Right cardiac atrium (tissue), 5 donors: ENCODE measurements around the gene RAB11FIP4. TPM values are rescaled to one million over a fixed set of nuclear protein-coding genes. Genes with fewer than 3 reads are reported as not detected.

Experiments
- ATAC-seq, 2 donors: fragments of 200-7000 bp; cut with Tn5 transposase; one replicate each; pipeline versions ENCODE4 v1.8.0 to v1.9.1; 2020; ENCODE audit warnings: moderate library complexity in 2 of 2, mild to moderate bottlenecking in 1 of 2
- DNase-seq, 3 donors: peaks; one replicate each; pipeline ENCODE4 v3.0.0-alpha.2; 2020
- H3K27ac ChIP-seq: one replicate; pipeline ENCODE4 v1.5.1; 2013; ENCODE audit warnings: mild to moderate bottlenecking, low read length, control low read depth, moderate library complexity
- H3K27me3 ChIP-seq: one replicate; pipeline ENCODE4 v1.6.1; 2013; ENCODE audit not compliant: control insufficient read depth, insufficient read depth
- H3K4me1 ChIP-seq: one replicate; pipeline ENCODE4 v1.6.1; 2013; ENCODE audit warnings: low read length; ENCODE audit not compliant: control insufficient read depth, insufficient read depth
- H3K4me3 ChIP-seq: one replicate; pipeline ENCODE4 v1.5.1; 2013; ENCODE audit warnings: low read length, control low read depth
- H3K9me3 ChIP-seq: one replicate; pipeline ENCODE4 v1.6.1; 2013; ENCODE audit warnings: low read length; ENCODE audit not compliant: control insufficient read depth
- WGBS: extraction: QIAGEN DNeasy Blood & Tissue Kit; methylation state at CpG from one replicate; pipeline ENCODE4 v1.1.7; 2013; 5-methylcytosine and 5-hydroxymethylcytosine counted together
- intact Hi-C, 4 donors: fragments of 100-400 bp; cut with DNase I; formaldehyde crosslinking; loops; one replicate each; pipeline versions ENCODE4 v1.11.0 to v1.14.0; 2022 to 2023
- polyA plus RNA-seq: library from polyadenylated mRNA; stranded (reverse); fragments of 200-250 nt; gene quantifications from one replicate; pipeline ENCODE4 v1.2.3, GENCODE V29; 2013
- total RNA-seq, 4 donors: library from RNA; stranded (reverse); fragmentation: NEBNext Ultra II Directional; extraction: Animal tissue kit (Norgen Biotek cat#: 25700); gene quantifications; one replicate each; pipeline ENCODE4 v1.2.1, GENCODE V29; 2021
- donor health status: healthy with polysubstance abuse.
- donor health status: DM: no; HTN: yes; CAD: no.
- donor health status: DM: no; HTN: no; CAD: no.
- donor health status: DM: no; HTN: yes; CAD: no; lungs with severe emphysema.
- donor health status: DM: yes; HTN: yes; CAD: no.

The RAB11FIP4 gene
- total and polyA plus RNA-seq, 5 donors, result 2.8 to 12.3 (median 7.7) TPM

DNA sequence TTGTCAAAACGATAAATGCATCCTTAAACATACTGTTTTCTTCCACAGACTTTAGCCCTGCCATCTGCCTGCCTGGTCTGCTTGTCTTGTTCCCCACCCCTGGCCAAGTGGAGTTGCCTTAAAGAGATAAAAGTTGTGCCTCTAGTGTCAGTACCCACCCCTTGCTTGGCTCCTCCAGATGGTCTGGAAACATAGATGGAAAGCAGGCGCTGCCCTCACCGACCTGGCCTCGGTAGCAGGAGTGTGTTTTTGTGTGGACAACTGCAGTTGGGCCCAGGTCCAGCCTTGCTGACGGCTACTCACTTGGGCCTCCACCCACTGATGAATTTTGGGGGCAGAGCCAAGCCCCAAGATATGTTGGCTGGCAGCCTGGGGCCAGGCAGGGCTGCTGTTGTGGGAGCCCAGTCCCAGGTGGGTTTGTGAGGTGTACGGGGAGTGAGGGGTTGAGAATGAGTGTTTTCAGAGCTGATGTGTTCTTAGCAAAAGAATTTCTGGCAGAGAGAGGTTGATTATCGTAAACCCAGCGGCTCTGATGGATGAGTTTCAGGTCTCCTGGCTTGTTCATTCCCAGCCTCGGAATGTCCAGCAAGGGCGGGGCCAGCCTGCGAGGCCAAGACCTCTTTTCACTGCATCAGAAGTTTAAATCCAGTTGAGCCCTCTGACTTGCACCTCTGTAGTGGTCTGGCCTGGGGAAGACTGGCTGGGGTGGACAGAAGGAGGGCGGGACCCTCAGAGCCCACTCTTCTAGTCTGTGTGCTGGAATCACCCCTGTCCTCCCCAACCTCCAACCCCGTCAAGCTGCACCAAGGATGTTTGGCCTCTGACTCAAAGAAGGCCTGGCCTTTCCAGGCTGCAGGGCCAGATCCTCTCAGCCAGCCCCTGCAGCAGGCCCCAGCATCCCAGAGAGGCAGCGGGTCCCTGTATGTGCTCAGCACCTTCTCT, 179.7 kb downstream of the RAB11FIP4 start:
- ATAC-seq (peak; percentile 78 to 81), DNase-seq (peak; percentile 91 to 96 (median 94))
- Histone ChIP-seq H3K27me3 (no peaks in the 10 kb centered on the region), H3K4me3 (no peak overlapping the region), H3K9me3 (no peaks in the 10 kb centered on the region), H3K4me1 (peaks cover 27% of the 10 kb centered on the region), H3K27ac (peak overlapping the region; percentile 90)
- intact Hi-C loops, result no loop called here
- 35% methylated on average over 14 of the region's 14 CpGs for WGBS

DNA sequence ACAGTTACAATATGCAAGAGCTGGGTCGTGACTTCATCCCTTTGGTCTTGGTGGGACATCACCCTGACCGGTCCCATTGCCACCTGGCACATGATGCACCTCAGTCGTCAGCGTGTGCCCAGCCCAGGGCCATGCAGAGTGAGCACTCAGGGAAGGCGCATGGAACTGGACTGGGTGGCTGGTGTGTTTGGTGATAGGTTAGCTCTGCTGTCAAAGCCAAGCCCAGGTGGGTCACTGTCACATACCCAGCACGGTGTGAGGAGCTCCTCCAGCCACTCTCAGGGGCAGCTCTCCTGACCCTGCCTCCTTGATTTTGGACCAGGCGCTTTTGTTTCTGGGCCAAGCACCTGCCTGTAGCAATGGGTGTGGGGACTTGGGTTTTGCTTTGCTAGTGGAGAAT, 180.9 kb downstream of the RAB11FIP4 start:
- DNase-seq, result no peak
- Histone ChIP-seq H3K9me3 (no peaks in the 10 kb centered on the region), H3K27me3 (no peaks in the 10 kb centered on the region), H3K27ac (no peak overlapping the region), H3K4me1 (peaks cover 27% of the 10 kb centered on the region), H3K4me3 (no peak overlapping the region)
- intact Hi-C loops, result no loop called here
- ATAC-seq, result no peak
- 90% methylated on average over 7 of the region's 7 CpGs for WGBS

DNA sequence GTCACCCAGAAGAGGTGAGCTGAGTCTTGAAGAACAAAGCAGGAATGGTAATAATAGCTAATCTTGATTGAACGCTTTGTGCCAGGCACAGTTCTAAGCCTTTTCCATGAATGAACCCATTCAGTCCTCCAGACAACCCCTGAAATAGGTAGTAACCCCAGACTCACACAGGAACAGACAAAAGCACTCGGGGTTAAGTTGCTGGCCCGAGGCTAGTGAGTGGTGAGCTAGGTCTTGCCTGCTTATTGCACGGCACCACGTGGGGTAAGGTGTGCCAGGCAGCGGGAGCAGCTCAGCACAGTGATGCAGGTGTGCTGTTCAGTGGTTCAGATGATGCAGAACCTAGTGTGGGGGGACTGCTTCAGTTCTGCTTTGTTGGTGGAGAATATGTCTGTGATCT, 181.6 kb downstream of the RAB11FIP4 start:
- intact Hi-C loops, result no loop called here
- Histone ChIP-seq H3K9me3 (no peaks in the 10 kb centered on the region), H3K27ac (peak overlapping the region; percentile 14), H3K4me3 (no peak overlapping the region), H3K27me3 (no peaks in the 10 kb centered on the region), H3K4me1 (peaks cover 23% of the 10 kb centered on the region)
- WGBS, result 84% methylated on average over 6 of the region's 6 CpGs
- ATAC-seq (no peak), DNase-seq (no peak)

DNA sequence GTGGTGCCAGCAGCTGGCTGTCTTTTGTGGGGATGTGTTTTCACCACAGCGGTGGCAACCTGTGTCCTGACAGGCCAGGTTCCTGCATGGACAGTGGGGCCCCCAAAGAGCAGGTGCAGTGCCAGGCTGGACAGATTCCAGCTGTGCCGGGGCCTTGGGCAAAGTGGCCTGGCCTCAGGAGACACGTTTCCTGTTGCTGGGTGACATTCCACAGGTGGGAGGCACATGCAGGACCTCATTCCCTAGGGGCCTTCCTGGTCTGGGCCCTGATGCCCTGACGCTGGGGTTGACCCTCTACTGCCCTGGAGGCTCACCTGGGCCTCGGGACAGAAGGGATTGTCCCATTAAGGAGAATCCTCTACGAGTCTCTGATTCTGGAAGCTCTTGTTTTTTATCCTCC, 182.4 kb downstream of the RAB11FIP4 start:
- ATAC-seq, result no peak
- H3K9me3 ChIP-seq, result no peaks in the 10 kb centered on the region
- DNase-seq, result no peak
- no peak overlapping the region for H3K27ac ChIP-seq
- 77% methylated on average over 6 of the region's 6 CpGs for WGBS
- peaks cover 19% of the 10 kb centered on the region for H3K4me1 ChIP-seq
- H3K27me3 ChIP-seq, result no peaks in the 10 kb centered on the region
- intact Hi-C loops, result no loop called here
- H3K4me3 ChIP-seq, result no peak overlapping the region

DNA sequence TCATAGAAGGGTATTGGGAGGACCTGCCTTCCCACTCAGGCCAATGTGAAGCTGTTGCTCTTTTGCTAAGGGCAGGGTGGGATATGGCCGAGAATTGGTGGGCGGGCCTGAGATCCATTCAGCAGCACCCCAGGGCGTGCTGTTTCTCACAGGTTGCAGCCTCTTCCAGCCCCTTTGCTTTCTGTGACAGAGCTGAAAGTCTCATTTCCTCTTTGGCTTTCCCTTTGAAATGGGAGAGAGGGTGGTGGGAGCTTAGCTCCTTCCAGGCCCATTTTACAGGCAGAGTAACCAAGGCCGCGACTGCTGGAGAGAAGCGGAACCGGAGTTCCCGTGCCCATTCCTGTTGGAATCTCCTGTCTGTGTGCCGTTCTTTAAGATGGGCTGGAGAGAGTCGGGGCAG, 183.0 kb downstream of the RAB11FIP4 start:
- 96% methylated on average over 10 of the region's 10 CpGs for WGBS
- H3K4me1 ChIP-seq, result peaks cover 19% of the 10 kb centered on the region
- no peaks in the 10 kb centered on the region for H3K9me3 ChIP-seq
- no peaks in the 10 kb centered on the region for H3K27me3 ChIP-seq
- ATAC-seq, result no peak
- DNase-seq, result no peak
- H3K27ac ChIP-seq, result no peak overlapping the region
- intact Hi-C loops, result no loop called here
- no peak overlapping the region for H3K4me3 ChIP-seq

DNA sequence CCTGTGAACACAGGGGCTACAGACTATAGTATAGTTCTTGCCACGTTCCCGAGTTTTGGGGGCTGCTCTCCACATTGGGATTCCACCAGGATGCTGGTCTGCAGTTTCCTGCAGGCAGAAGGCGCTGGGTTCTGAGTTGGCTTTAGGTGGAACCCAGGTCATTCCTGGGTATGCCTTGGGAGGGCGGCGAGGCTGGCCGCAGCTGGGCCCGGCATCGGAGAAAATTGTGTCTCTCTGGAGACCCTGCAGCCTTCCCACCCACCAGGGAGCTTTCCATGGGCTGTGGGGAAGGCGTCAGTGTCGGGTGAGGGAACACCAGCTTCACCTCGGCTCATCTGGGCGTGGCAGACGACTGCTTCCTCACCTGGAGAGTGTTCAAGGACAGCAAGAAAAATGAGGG, 183.6 kb downstream of the RAB11FIP4 start:
- H3K4me1 ChIP-seq, result peaks cover 19% of the 10 kb centered on the region
- 90% methylated on average over 13 of the region's 13 CpGs for WGBS
- H3K27ac ChIP-seq, result no peak overlapping the region
- no peaks in the 10 kb centered on the region for H3K27me3 ChIP-seq
- H3K4me3 ChIP-seq, result no peak overlapping the region
- no peaks in the 10 kb centered on the region for H3K9me3 ChIP-seq
- intact Hi-C loops, result no loop called here
- no peak for DNase-seq
- no peak for ATAC-seq

DNA sequence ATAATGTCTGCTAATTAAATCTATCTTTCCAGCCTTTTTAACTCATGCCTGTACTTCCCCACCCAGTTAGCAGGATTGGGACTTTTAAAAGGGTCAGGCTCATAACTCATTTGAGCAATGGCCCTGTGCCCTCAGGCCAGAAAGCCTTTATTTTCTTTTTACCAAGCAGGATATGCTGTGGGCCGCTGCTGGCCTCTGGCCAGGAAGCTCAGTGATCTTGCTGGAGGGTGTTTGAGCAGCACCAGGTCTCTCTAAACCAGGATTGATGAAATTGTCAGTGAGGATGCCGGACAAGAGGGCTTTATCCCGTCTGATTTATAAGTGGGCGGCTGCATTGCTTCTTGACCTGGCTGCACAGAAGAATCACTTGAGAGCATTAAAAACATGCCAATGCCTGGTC, 187.8 kb downstream of the RAB11FIP4 start:
- intact Hi-C loops, result no loop called here
- no peaks in the 10 kb centered on the region for H3K9me3 ChIP-seq
- H3K4me1 ChIP-seq, result peaks cover 16% of the 10 kb centered on the region
- H3K4me3 ChIP-seq, result no peak overlapping the region
- H3K27ac ChIP-seq, result no peak overlapping the region
- ATAC-seq, result no peak
- no peaks in the 10 kb centered on the region for H3K27me3 ChIP-seq
- 64% methylated on average over 4 of the region's 4 CpGs for WGBS
- DNase-seq, result peak in 1 of 3 donors; percentile 70

DNA sequence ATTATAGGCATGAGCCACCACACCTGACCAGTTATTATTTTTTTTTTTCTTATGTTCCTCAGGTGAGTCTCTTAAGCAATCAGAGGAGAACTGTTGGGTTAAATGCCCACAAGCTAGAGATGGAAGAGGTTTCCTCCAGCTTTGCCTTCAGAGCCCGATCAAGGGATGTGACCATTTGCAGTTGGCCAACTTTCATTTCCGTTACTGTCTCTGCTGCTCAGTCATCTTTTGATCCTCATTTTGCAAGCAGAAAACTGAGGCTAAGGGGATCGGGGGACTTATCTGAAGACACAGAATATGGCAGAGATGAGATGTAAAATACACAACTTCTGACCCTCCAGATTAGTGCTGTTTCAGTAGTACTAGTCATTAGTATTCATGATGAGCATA, 188.8 kb downstream of the RAB11FIP4 start:
- intact Hi-C loops, result no loop called here
- H3K27me3 ChIP-seq, result no peaks in the 10 kb centered on the region
- DNase-seq, result no peak
- H3K27ac ChIP-seq, result no peak overlapping the region
- ATAC-seq, result no peak
- WGBS, result 72% methylated on average over 3 of the region's 3 CpGs
- H3K4me3 ChIP-seq, result no peak overlapping the region
- no peaks in the 10 kb centered on the region for H3K9me3 ChIP-seq
- peaks cover 16% of the 10 kb centered on the region for H3K4me1 ChIP-seq

DNA sequence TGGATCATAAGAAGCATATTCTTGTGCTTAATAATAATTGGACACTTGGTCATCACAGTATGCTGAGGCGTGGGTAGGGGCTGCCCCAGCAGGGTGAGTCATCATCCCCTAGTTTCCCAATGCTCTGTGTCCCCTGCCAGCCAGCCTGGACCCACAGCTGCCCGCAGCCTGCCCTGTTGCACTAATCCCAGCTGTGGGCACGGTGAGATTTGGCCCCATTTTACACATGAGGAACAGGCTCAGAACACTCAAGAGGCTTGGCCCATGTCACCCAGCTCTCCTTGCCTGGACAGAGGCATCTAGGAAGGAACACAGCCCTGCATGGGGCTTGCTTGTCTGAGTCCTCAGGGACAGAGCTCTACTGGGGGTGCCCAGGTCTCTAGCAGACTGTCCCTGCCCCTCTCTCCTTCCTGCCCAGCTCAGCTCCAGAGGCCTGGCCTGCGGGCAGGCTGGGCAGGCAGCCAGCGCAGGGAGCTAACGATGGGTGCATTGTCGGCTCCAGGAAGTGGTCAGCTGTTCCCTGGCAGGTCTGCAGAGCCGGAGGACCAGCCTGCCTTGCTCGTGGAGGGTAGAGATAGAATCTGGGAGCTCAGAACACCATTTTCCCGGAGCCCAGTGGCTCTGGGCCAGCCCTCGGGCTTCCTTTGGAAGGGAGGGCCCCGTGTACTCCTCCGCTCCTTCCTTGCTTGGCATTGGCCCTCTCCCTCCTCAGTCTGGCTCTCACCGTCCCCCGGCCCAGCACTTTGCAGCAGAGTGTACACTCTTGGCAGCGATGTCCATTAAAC, 189.4 kb downstream of the RAB11FIP4 start:
- intact Hi-C loops, result no loop called here
- no peaks in the 10 kb centered on the region for H3K9me3 ChIP-seq
- DNase-seq (peak; percentile 79 to 91 (median 90)), ATAC-seq (peak; percentile 86 to 89)
- no peak overlapping the region for H3K4me3 ChIP-seq
- peak overlapping the region; percentile 48 for H3K27ac ChIP-seq
- WGBS, result 18% methylated on average over 16 of the region's 16 CpGs
- H3K27me3 ChIP-seq, result no peaks in the 10 kb centered on the region
- H3K4me1 ChIP-seq, result peaks cover 16% of the 10 kb centered on the region

DNA sequence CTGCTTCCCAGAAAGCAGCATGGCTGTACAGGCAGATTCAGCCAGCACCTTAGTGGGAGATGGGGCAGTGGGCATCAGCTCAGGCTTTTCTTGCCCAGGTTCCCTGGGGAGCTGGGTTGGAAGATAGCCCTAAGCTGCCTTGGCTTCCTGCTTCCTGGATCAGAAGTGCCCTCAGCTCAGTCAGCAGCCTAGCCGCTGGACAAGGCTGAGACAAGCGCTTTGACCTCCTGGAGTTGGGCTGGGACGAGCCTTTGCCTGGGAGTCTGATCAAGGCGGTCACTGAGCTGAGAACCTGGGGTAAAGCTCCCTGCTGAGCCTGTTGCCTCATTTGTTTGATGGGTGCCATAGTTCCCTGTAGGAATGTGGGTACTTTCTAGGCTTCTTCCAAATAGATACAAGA, 190.0 kb downstream of the RAB11FIP4 start:
- no peak overlapping the region for H3K4me3 ChIP-seq
- DNase-seq (peak; percentile 67 to 81 (median 77)), ATAC-seq (peak; percentile 64 to 68)
- peaks cover 16% of the 10 kb centered on the region for H3K4me1 ChIP-seq
- no peaks in the 10 kb centered on the region for H3K9me3 ChIP-seq
- peak overlapping the region; percentile 48 for H3K27ac ChIP-seq
- H3K27me3 ChIP-seq, result no peaks in the 10 kb centered on the region
- WGBS, result 50% methylated on average over 4 of the region's 4 CpGs
- intact Hi-C loops, result no loop called here
